GM18858 (cell line): Measurements from ENCODE around the gene BECN2.

Source experiments
- ATAC-seq: cut with Tn5 transposase; IDR thresholded peaks from one replicate; pipeline ENCODE4 v1.9.1; 2021; ENCODE audit not compliant: unreplicated experiment

BECN2 gene

GRCh38 chr1:241957692-241958494 is at the start of gene BECN2:
BECN2 (plus strand) TSS chr1:241957767; CDS start chr1:241957767, 0 bp downstream.
- ATAC-seq = no peak

DNA sequence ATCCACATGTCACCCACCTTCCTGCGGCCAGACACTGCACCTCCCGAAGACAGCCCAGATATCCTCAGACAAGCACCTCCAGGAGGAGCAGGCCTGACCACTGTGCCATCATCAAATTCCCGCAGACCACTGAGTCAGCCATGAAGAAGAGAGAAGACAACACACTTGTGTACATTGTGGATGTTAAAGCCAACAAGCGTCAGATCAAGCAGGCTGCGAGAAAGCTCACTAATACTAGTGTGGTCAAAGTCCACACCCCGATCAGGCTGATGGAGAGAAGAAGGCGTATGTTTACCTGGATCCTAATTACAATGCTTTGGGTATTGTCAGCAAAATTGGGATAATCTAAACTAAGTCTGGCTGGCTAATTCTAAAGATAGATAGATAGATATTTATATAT is 41.4 kb upstream of the BECN2 start:
- ATAC-seq = no peak

- no peak for ATAC-seq
These were observed 40.1 kb upstream of the BECN2 start for GRCh38 chr1:241917487-241917886.

GRCh38 chr1:241918879-241919278 is 38.7 kb upstream of the BECN2 start:
- ATAC-seq = no peak

DNA sequence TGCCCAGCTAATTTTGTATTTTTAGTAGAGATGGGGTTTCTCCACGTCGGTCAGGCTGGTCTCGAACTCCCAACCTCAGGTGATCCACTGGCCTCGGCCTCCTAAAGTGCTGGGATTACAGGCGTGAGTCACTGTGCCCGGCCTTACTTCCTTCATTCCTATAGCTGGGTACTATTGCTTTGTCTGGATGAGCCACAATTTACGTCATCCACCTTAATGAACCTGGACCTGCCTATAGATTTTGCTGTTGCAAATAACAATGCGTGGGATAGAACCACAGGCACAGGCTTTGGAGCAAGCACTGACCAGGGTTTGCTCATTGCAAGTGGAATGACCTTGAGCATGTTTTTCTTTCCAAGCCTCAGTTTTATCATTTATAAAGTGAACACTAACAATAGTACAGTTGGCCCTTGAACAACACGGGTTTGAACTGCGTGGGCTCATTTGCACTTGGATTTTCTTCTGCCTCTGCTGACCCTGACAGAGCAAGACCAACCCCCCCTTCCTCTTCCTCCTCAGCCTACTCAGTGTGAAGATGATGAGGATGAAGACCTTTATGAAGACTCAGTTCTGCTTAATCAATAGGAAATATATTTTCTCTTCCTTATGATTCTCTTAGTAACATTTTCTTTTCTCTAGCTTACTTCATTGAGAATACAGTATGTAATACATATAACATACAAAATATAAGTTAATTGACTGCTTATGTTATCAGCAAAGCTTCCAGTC is 33.3 kb upstream of the BECN2 start:
- no peak for ATAC-seq

GRCh38 chr1:241926141-241926540 is 31.4 kb upstream of the BECN2 start:
- ATAC-seq = no peak

DNA sequence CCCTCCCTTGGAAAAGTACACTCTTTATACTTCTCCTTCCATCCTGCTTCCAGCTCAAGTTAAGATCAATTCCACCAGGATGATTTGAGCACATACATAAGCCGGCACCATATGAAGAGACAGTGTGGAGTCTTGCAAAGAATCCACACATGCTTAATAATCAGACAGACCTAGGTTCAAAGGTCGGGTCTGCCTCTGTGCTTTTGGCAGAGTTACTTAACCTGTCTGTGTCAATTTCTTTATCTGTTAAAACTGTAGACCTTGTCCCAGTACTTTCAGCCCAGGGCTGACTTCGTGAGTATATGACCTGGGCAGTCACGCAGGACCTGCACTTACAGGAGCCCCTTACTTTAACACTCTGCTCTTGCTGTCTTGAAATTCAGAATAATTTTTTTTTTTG is 30.2 kb upstream of the BECN2 start:
- ATAC-seq = no peak

DNA sequence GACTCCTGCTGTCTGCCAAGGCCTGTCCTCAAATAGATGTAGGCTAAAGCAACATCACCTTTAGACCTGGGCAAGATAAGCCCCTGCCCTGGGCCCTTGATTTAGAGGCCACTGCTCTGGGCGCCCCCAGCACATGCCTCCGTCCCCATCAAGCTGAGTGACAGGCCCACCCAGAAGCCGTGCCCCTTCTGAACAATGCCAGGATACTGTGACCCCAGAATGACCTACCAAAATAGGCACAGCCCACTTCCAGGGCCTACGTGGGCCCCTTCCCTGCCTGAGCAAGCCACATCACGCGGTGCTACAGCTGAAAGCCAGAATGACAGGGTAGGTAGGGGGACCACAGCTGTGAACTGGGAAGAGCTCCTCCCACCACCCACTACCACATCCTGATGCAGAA is 24.7 kb upstream of the BECN2 start:
- ATAC-seq = no peak

DNA sequence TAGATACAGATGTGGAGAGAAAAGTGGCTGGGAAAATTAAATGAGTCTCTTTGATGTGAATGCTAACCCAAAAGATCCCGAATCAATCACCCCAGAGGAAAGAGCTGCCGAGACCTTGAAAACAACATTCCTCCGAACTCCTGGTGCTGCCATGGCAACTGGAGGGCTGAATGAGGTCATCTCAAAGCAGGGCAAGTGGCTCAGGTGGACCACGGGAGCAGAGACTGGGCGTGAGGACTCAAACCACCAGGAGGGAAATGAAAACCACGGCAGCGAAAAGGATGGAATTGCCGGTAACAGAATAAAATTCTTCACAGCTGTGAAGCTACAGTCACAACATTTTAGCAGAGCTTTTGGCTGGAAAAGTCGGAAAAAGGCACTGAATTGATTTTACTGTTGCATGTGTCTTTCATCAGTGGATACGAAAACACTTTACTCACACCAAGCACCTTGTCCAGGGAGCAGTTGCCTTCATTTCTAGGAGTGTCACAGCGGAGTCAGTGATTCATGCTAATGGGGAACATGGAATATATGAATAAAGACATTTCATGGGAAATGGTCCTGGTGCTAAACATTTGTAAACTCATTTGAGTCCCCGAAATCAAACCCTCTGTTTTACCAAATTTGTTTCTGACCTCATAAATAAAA is 23.2 kb upstream of the BECN2 start:
- ATAC-seq = no peak

DNA sequence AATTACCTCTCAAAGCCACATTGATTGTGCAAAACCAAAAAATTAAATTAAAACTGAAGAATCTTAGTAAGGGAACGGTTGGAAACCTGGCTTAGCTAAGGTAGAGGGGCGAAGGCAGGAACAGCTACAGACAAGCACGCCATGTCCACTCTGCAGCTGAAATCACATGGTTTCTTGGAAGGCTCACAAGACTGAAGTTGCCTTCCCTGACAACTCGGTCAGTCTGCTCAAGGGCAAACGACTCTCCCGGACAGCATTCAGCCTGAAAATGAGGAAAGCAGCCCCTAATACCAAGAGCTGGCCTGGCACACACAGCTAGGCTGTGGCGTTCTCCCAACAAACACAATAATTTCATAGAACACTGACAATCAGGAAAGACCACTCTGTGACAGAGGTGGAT is 22.7 kb upstream of the BECN2 start:
- ATAC-seq = no peak

DNA sequence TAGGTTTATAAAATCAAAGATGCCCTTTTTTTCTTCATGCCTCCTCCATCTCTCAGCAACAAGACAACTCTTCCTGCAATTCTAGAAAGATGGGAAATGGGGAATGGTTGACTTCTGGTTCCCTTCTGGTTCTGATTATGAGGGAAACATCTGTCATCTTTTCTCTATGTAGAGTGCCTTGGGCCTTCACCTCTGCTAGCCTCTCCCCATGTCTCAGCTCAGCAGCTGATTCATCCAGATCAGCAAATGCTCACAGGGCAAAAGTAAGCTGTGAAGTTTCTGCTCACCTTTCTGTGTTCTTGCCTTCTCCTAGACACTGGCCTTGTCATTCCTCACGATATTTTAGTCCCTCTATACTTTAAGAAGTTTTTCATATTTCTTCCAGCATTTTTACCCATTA is 17.8 kb upstream of the BECN2 start:
- no peak for ATAC-seq

DNA sequence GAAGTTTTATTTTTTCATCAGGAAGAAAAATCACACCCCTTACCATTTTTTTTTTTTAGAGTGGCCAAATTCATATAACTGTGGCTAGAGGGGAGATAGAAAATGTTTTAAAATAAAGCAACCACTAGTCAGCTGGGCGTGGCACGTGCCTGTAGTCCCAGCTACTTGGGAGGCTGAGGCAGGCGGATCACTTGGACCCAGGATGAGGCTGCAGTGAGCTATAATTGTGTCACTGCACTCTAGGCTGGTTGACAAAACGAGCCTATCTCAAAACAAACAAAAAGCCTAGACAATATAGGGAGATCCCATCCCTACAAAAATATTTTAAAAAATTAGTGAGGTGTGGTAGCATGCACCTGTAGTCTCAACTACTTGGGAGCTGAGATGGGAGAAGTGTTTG is 14.8 kb upstream of the BECN2 start:
- no peak for ATAC-seq

- ATAC-seq = no peak
These were observed 13.3 kb upstream of the BECN2 start for GRCh38 chr1:241944300-241944699.

DNA sequence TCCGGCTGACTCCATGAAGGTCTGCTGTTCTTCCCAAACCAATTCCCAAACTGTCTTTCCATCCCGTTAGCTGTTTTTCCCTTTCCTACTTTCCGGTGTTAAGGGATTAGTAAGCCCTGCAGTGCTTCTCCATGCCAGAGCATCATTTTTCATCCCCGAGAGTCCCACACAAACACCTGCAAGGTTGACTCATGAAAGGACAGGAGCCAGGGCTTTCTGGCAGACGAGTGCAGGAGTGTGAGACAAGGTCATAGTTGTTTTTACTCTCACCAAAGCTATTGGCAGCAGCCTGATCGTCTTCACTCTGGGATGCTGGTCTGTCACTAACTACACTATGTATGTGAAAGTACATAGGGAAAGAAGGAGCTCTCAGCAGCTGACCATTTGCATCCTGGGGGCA is 10.2 kb upstream of the BECN2 start:
- no peak for ATAC-seq

DNA sequence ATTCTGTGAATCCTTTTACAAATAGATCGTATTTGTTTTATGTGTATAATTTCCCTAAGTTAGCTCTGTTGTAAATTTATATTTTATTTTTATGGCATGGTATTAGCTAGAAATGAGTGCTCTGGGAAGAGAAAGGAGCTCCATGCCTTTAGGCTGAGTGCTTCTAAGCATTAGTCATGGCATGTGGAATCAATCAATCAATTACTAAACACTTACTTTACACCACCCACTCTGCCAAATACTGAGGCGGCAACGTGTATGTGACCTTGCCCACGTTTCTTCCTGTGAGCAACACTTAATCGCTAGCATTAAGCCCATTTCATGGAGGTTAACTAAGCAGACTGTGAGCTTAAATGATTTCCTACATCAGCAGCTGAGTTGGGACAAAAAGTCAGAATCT is 7.2 kb upstream of the BECN2 start:
- ATAC-seq = no peak

DNA sequence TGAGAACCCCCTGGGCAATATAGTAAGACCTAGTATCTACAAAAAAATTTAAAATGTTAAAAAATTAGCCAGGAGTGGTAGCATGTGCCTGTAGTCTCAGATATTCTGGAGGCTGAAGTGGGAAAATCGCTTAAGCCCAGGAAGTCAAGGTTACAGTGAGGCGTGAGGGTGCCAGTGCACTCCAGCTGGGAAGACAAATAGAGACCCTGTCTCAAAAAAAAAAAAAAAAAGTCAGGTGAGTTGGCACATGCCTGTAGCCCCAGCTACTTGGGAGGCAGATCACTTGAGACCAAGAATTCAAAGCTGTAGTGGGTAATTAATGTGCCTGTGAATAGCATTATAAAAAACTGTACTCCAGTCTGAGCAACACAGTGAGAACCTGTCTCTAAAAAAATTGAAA is 4.6 kb downstream of the BECN2 start:
- ATAC-seq = no peak

GRCh38 chr1:241963722-241964121 is 6.2 kb downstream of the BECN2 start:
- no peak for ATAC-seq

DNA sequence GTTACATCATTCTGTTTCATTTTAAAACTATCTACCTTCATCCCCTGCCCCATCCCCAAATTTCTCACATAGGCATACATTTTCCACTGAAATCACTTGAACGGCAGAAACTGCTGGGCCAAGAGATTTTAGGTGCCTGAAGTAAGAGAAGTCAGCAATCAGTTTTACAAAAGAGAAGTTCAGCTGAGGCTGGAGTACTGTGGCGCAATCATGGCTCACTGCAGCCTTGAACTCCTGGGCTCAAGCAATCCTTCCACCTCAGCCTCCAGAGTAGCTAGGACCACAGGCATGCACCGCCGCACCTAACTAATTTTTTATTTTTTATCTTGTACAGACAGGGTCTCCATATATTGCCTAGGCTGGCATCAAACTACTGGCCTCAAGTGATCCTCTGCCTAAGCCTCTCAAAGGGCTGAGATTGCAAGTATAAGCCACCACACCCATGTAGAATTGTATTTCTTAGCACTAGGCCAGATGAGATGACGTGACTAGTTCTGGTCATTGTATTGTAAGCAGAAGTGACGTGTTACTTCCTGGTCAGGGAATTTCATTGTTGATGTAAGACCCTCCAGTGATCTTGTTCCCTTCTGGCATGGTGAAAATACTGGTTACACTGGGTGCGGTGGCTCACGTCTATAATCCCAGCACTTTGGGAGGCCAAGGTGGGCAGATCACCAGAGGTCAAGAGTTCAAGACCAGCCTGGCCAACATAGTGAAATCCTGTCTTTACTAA is 7.1 kb downstream of the BECN2 start:
- ATAC-seq = no peak

DNA sequence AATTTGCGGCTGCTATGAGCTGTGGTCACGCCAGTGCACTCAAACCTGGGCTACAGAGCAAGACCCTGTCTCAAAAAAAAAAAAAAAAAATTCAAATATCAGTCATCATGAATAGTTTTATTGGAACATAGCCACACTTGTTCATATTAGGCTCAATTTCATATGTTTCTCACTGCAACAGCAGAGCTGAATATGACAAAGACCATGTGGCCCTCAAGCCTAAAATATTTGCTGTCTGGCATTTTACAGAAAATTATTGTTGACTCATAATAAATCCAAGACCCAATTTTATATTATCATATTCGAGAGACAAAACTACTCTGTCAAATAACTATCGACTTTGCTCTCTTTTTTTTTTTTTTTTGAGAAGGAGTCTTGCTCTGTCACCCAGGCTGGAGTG is 11.0 kb downstream of the BECN2 start:
- ATAC-seq = no peak

- no peak for ATAC-seq
These were observed 15.3 kb downstream of the BECN2 start for GRCh38 chr1:241972703-241973369.

DNA sequence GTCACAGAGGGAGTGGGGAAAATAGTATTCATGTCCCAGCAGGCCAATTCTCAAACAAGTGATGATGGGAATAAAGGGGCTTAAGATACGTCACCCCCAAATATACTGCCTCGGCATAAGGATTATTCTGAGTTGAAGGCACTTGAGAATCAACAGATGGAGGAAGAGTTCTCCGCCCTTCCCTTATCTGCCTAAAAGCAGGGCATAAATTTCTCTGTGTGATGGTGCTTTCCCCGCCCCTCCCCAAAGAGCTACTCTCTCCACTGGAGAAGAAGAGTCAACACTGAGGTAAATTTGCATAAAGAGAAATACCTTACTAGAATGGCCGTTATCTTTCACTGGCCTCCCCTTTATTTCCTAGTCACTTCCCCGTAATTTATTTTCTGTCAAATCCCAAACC is 18.7 kb downstream of the BECN2 start:
- ATAC-seq = no peak
